Measurements from ENCODE around the gene CLIC4.

The CLIC4 gene

GRCh38 chr1:24828183-24828886, 83.1 kb downstream of the CLIC4 start:
- no peak for DNase-seq (ENCODE audit: low spot score)
- no peak for TF ChIP-seq CTCF (IDR thresholded peaks at IDR 0.05)
- peak overlapping the region; percentile 1 to 65 for H3K27ac ChIP-seq
- no peak overlapping the region for H3K4me3 ChIP-seq

GRCh38 chr1:24828887-24829192, 83.6 kb downstream of the CLIC4 start:
- peak overlapping the region; percentile 1 to 65 for H3K27ac ChIP-seq
- no peak for TF ChIP-seq CTCF (IDR thresholded peaks at IDR 0.05)
- H3K4me3 ChIP-seq = no peak overlapping the region
- no peak for DNase-seq (ENCODE audit: low spot score)

GRCh38 chr1:24830680-24831272, 85.5 kb downstream of the CLIC4 start:
- Histone ChIP-seq H3K27ac (peak overlapping the region in 1 of 2 donors; percentile 32), H3K4me3 (no peak overlapping the region)
- DNase-seq (ENCODE audit: low spot score) = no peak
- TF ChIP-seq CTCF (IDR thresholded peaks at IDR 0.05) = peak; percentile 63

- no peak for TF ChIP-seq CTCF (IDR thresholded peaks at IDR 0.05)
- H3K27ac ChIP-seq = no peak overlapping the region
- no peak for DNase-seq (ENCODE audit: low spot score)
- no peak overlapping the region for H3K4me3 ChIP-seq
Observed at GRCh38 chr1:24841593-24841992, 96.3 kb downstream of the CLIC4 start.

GRCh38 chr1:24846671-24847070, 101.4 kb downstream of the CLIC4 start:
- Histone ChIP-seq H3K4me3 (no peak overlapping the region), H3K27ac (no peak overlapping the region)
- DNase-seq (ENCODE audit: low spot score) = no peak
- TF ChIP-seq CTCF (IDR thresholded peaks at IDR 0.05) = no peak

GRCh38 chr1:24847995-24848881, 103.0 kb downstream of the CLIC4 start:
- peak; percentile 93 for DNase-seq (ENCODE audit: low spot score)
- peak overlapping the region; percentile 48 to 79 for H3K27ac ChIP-seq
- H3K4me3 ChIP-seq = peak overlapping the region; percentile 77
- peak; percentile 87 for TF ChIP-seq CTCF (IDR thresholded peaks at IDR 0.05)

Data from coronary artery (tissue), 2 donors.